Endothelial cell (in vitro differentiated cells): ENCODE data around the gene SPATA7. TPM values are rescaled to one million over a fixed set of nuclear protein-coding genes. Genes with fewer than 3 reads are reported as not detected.

Source experiments
- DNase-seq: peaks from one replicate; pipeline ENCODE4 v3.0.0; 2021; ENCODE audit warnings: low spot score
- H3K27ac Mint-ChIP-seq: one replicate; pipeline ENCODE4 v1.8.0; 2021; ENCODE audit warnings: mixed read lengths, inconsistent platforms; ENCODE audit not compliant: unreplicated experiment
- H3K27me3 Mint-ChIP-seq: one replicate; pipeline ENCODE4 v1.8.0; 2021; ENCODE audit warnings: mild to moderate bottlenecking, moderate library complexity, mixed read lengths, inconsistent platforms; ENCODE audit not compliant: unreplicated experiment
- H3K36me3 Mint-ChIP-seq: one replicate; pipeline ENCODE4 v1.8.0; 2021; ENCODE audit warnings: mild to moderate bottlenecking, low read depth, mixed read lengths, inconsistent platforms; ENCODE audit not compliant: unreplicated experiment
- H3K4me1 Mint-ChIP-seq: one replicate; pipeline ENCODE4 v1.8.0; 2021; ENCODE audit warnings: mild to moderate bottlenecking, mixed read lengths, inconsistent platforms; ENCODE audit not compliant: unreplicated experiment
- H3K4me3 Mint-ChIP-seq: one replicate; pipeline ENCODE4 v1.8.0; 2021; ENCODE audit warnings: mild to moderate bottlenecking, mixed read lengths, inconsistent platforms; ENCODE audit not compliant: unreplicated experiment
- H3K9me3 Mint-ChIP-seq: one replicate; pipeline ENCODE4 v1.8.0; 2021; ENCODE audit warnings: mixed read lengths, inconsistent platforms; ENCODE audit not compliant: unreplicated experiment
- CTCF ChIP-seq: fragments of 200-600 bp; sonication (generic); IDR thresholded peaks from one replicate; pipeline ENCODE4 v1.5.0; 2021; ENCODE audit warnings: antibody characterized with exemption; ENCODE audit not compliant: unreplicated experiment
- total RNA-seq: library from RNA; stranded (reverse); fragmentation: NEBNext Ultra II Directional; extraction: Animal tissue kit (Norgen Biotek cat#: 25700); gene quantifications from one replicate; pipeline ENCODE4 v1.2.1, GENCODE V29; 2021; ENCODE audit not compliant: unreplicated experiment

SPATA7 gene
- total RNA-seq, 1 donor from 2014 or later: 39.3 TPM

GRCh38 chr14:88424573-88424972, 39.1 kb downstream of the SPATA7 start:
- Mint-ChIP-seq H3K36me3 (peaks cover 4% of the 10 kb centered on the region), H3K4me1 (no peaks in the 10 kb centered on the region), H3K4me3 (no peak overlapping the region), H3K9me3 (no peaks in the 10 kb centered on the region), H3K27ac (no peak overlapping the region), H3K27me3 (peaks cover 1% of the 10 kb centered on the region)
- TF ChIP-seq CTCF: no peak
- no peak for DNase-seq

DNA sequence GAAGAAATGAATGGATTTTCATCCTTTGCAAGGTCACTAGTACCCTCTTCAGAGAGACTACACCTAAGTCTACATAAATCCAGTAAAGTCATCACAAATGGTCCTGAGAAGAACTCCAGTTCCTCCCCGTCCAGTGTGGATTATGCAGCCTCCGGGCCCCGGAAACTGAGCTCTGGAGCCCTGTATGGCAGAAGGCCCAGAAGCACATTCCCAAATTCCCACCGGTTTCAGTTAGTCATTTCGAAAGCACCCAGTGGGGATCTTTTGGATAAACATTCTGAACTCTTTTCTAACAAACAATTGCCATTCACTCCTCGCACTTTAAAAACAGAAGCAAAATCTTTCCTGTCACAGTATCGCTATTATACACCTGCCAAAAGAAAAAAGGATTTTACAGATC, 40.8 kb downstream of the SPATA7 start:
- Mint-ChIP-seq H3K27ac (no peak overlapping the region), H3K4me3 (no peak overlapping the region), H3K27me3 (peaks cover 1% of the 10 kb centered on the region), H3K36me3 (no peaks in the 10 kb centered on the region), H3K9me3 (no peaks in the 10 kb centered on the region), H3K4me1 (no peaks in the 10 kb centered on the region)
- DNase-seq: no peak
- no peak for TF ChIP-seq CTCF

GRCh38 chr14:88430976-88431375, 45.5 kb downstream of the SPATA7 start:
- TF ChIP-seq CTCF: no peak
- no peaks in the 10 kb centered on the region for H3K9me3 Mint-ChIP-seq
- no peak overlapping the region for H3K27ac Mint-ChIP-seq
- no peak overlapping the region for H3K4me3 Mint-ChIP-seq
- no peaks in the 10 kb centered on the region for H3K27me3 Mint-ChIP-seq
- H3K36me3 Mint-ChIP-seq: peaks cover 8% of the 10 kb centered on the region
- H3K4me1 Mint-ChIP-seq: no peaks in the 10 kb centered on the region
- DNase-seq: no peak

DNA sequence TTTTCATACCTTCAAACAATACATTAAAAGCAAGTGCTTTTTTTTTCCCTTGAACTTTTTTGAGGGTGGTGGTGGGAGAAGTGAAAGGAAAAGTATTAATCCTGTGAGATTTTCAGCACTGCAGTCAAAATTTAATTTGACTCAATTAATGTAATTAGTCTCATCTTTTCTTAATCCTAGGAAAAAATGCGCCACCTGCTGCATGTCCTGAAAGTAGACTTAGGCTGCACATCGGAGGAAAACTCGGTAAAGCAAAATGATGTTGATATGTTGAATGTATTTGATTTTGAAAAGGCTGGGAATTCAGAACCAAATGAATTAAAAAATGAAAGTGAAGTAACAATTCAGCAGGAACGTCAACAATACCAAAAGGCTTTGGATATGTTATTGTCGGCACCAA, 52.2 kb downstream of the SPATA7 start:
- Mint-ChIP-seq H3K4me1 (no peaks in the 10 kb centered on the region), H3K4me3 (no peak overlapping the region), H3K27ac (no peak overlapping the region), H3K36me3 (peaks cover 39% of the 10 kb centered on the region), H3K27me3 (peaks cover 3% of the 10 kb centered on the region), H3K9me3 (no peaks in the 10 kb centered on the region)
- DNase-seq: no peak
- TF ChIP-seq CTCF: no peak

DNA sequence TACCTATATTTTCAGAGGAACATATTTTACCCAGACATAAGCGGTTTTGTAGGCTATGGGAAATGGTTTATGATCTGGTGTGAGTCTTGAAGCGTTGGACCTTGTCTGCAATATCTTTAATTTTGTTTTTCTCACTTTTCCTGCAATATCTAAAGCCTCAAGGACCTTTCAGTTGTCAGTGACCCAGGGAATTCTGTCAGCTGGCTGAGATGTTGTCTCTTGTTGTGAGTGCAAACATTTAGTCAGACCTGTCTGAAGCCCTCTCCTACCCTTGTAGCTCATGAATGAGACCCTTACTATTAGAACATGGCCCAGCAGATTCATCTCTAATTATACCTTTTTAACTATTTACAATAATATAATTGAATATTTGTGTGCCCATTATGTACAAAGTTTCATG, 53.6 kb downstream of the SPATA7 start:
- no peaks in the 10 kb centered on the region for H3K9me3 Mint-ChIP-seq
- H3K4me1 Mint-ChIP-seq: no peaks in the 10 kb centered on the region
- no peak overlapping the region for H3K4me3 Mint-ChIP-seq
- no peak overlapping the region for H3K27ac Mint-ChIP-seq
- peaks cover 46% of the 10 kb centered on the region for H3K36me3 Mint-ChIP-seq
- TF ChIP-seq CTCF: no peak
- peaks cover 3% of the 10 kb centered on the region for H3K27me3 Mint-ChIP-seq
- DNase-seq: no peak
